BLaER1 treated with 17β-estradiol and CSF1 and Interleukin-3, amounts not matched to agents 10 nM and 100 nM (cell line): ENCODE results near the gene WDR86.
A peak's percentile ranks its signal among the peaks of the same experiment; 100 is the strongest.

Experiments used
- H3K27ac ChIP-seq, 11 experiments: shearing (Covaris generic); formaldehyde crosslinking; 2 replicates each; pipeline ENCODE4 v1.8.1; 2022
- H3K27me3 ChIP-seq, 11 experiments: shearing (Covaris generic); formaldehyde crosslinking; 2 replicates each; pipeline ENCODE4 v1.8.1; 2022
- H3K36me3 ChIP-seq, 11 experiments: shearing (Covaris generic); formaldehyde crosslinking; 2 replicates each; pipeline ENCODE4 v1.8.1; 2022
- H3K4me1 ChIP-seq, 10 experiments: shearing (Covaris generic); formaldehyde crosslinking; 2 replicates each; pipeline ENCODE4 v1.8.1; 2022
- H3K4me2 ChIP-seq, 11 experiments: shearing (Covaris generic); formaldehyde crosslinking; 2 replicates each; pipeline ENCODE4 v1.8.1; 2022
- H3K4me3 ChIP-seq, 10 experiments: shearing (Covaris generic); formaldehyde crosslinking; 2 replicates each; pipeline ENCODE4 v1.8.1; 2022
- H3K9ac ChIP-seq, 11 experiments: shearing (Covaris generic); formaldehyde crosslinking; 2 replicates each; pipeline ENCODE4 v1.8.1; 2022
- H3K9me3 ChIP-seq, 11 experiments: shearing (Covaris generic); formaldehyde crosslinking; replicated peaks in 1 of 11; 2 replicates each; pipeline ENCODE4 v1.8.1; 2022
- H4K20me1 ChIP-seq, 11 experiments: shearing (Covaris generic); formaldehyde crosslinking; 2 replicates each; pipeline ENCODE4 v1.8.1; 2022
- Cebpa-rat ChIP-seq, 11 experiments: shearing (Covaris generic); IDR thresholded peaks; 2 replicates each; pipeline ENCODE4 v1.8.1; 2022

Gene WDR86

DNA sequence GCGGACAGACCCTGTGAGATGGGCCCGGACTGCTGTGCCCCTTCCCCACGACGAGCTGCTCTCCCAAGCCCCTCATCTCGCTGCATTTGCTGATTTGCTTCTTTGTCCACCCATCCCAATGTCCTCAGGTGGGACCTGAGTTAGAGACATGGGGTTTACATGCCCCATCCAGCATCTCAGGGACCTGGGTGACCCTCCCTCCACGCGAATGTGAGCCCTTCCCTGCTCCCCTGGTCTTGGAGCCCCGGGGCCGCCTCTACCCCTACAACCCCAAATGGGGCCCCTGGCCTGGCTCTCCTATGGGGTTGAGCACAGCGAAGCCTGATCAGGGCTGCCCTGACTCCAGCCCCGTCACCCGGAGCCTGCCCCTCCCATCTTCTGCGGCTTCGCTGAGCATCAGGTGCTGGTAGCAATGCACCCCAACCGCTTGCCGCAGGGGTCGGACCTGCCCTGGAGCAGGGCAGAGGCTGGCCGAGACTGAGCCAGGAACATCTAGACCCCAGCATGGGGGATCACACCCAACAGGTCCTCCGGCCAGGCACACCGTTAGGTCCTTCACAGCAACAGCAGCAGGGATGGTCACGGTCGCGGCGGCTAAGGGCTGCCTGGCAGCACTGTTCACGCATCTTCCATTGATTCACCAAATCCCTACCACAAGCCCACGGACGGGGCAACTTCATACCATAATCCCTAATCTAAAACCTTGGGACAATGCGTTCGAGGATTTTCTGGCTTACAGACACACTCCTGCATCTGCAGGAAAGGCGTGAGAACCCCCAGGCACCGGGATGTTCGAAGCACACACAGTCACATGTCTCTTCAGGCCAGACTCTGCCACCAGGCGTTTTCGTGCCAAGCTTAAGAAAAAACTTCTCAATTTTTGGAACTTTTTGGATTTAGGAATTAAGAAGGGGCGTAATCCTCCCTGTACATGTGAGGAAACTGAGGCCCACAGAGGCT lies 15.5 kb downstream of the WDR86 start:
- Histone ChIP-seq H3K4me3 (no peak overlapping the region), H3K9ac (no peak overlapping the region), H3K4me1 (peaks cover 0 to 40% (median 28%) of the 10 kb centered on the region in 10 experiments; a peak in 16 of 20 replicates), H3K9me3 (peaks cover 7 to 15% (median 12%) of the 10 kb centered on the region in 11 experiments; a peak in 20 of 22 replicates), H4K20me1 (peaks cover 0 to 10% (median 0%) of the 10 kb centered on the region in 11 experiments; a peak in 1 of 22 replicates), H3K27me3 (no peaks in the 10 kb centered on the region), H3K36me3 (no peaks in the 10 kb centered on the region), H3K27ac (no peak overlapping the region), H3K4me2 (peak overlapping the region in 3 of 11 experiments; percentile 30 to 44 (median 39); a peak in 2 of 22 replicates)
- TF ChIP-seq Cebpa-rat (IDR thresholded peaks at IDR 0.05), result no peak

DNA sequence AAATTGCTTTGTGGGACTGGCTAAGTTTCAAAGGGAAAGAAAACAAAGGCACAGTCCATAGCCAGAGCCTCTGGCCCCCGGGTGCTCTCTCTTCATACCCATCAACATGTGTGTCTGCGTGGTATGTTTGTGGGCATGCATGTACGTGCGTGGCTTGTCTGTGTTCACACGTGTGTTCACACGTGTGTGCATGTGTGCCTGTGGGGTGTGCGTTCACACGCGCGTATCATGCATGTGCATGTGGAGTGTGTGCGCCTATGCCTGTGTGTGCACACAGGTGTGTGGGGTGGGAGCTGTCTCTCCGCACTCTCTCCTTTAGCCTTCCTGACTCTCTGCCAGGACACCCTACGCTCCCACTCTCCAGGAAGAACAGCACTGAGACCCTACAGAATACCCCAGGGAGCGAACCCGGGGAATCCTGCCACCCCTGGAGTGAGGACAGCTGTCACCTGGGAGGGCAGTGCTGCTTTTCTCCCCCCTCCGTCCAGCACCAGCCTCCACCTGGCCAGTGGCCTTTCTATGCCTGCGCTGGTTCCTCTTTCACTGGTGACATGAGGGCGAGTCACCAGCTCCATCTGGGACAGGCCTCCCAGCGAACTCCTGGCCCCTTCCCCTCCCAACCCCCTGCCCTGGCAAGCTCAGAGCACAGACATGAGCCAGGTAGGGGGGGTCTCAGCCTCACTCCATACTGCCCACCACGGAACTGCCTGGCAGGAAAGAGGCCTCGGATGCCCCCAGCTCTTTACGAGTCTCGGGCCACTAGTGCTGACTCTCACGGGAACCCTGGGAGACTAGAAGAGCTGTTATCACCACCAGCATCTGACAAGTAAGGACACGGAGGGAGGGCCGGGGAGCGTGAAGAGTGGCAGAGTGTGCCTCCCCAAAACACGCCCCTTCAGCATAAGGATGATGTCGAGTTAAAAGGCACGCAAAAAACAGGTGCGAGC lies 16.5 kb downstream of the WDR86 start:
- Histone ChIP-seq H3K4me2 (peak overlapping the region in 8 of 11 experiments; percentile 16 to 58 (median 38); a peak in 11 of 22 replicates), H3K4me3 (no peak overlapping the region), H3K9ac (no peak overlapping the region), H3K9me3 (peaks cover 7 to 15% (median 12%) of the 10 kb centered on the region in 11 experiments; a peak in 20 of 22 replicates), H3K4me1 (peaks cover 0 to 32% (median 25%) of the 10 kb centered on the region in 10 experiments; a peak in 16 of 20 replicates), H3K36me3 (no peaks in the 10 kb centered on the region), H3K27ac (no peak overlapping the region), H4K20me1 (peaks cover 0 to 10% (median 0%) of the 10 kb centered on the region in 11 experiments; a peak in 2 of 22 replicates), H3K27me3 (no peaks in the 10 kb centered on the region)
- TF ChIP-seq Cebpa-rat (IDR thresholded peaks at IDR 0.05), result no peak

DNA sequence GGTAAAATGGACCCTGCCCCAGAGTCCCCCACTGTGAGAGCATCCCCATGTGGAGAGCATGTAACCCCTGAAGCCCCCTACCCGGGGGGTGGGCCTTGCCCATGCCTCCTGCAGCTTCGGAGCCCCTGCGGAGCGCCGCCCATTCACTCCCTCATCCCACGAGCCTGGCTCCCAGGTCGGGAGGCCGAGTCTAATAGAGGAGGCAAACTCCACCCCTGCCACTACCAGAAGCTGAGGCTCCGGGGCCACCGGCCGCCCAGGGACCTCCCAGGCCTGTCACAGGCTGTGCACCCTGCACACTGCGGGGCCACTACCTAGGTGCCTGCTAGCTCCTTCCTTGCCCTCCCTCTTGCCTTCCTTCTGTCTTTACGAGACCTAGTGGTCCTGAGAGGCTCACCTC lies 17.4 kb downstream of the WDR86 start:
- Histone ChIP-seq H4K20me1 (peaks cover 0 to 15% (median 0%) of the 10 kb centered on the region in 11 experiments; a peak in 3 of 22 replicates), H3K9me3 (peaks cover 1 to 9% (median 6%) of the 10 kb centered on the region in 11 experiments; a peak in 19 of 22 replicates), H3K4me2 (no peak overlapping the region), H3K4me1 (peaks cover 0 to 32% (median 25%) of the 10 kb centered on the region in 10 experiments; a peak in 16 of 20 replicates), H3K36me3 (no peaks in the 10 kb centered on the region), H3K9ac (no peak overlapping the region), H3K27me3 (no peaks in the 10 kb centered on the region), H3K27ac (no peak overlapping the region), H3K4me3 (no peak overlapping the region)
- no peak for TF ChIP-seq Cebpa-rat (IDR thresholded peaks at IDR 0.05)

DNA sequence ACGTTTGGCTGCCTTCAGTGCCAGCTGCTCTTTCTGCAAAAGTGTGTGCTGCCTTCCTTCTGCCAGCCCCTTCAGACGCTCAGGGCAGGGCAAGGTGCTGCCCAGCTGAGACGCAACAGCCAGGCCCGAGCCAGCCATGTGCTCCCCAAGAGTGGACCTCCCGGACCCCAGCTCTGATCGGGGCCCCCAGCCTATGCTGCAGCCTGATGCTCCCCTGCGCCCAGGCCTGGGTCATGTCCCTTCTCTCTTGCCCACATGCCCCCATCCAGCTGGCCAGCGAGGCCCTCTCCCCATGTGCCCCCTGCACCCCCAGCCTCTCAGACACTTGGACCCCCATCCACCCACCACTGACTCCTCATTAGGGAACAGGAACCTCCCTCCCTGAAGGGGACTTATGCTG lies 17.8 kb downstream of the WDR86 start:
- no peaks in the 10 kb centered on the region for H3K27me3 ChIP-seq
- H3K4me3 ChIP-seq, result no peak overlapping the region
- no peak overlapping the region for H3K4me2 ChIP-seq
- H3K27ac ChIP-seq, result no peak overlapping the region
- TF ChIP-seq Cebpa-rat (IDR thresholded peaks at IDR 0.05), result no peak
- no peaks in the 10 kb centered on the region for H3K36me3 ChIP-seq
- peaks cover 0 to 17% (median 0%) of the 10 kb centered on the region in 11 experiments; a peak in 3 of 22 replicates for H4K20me1 ChIP-seq
- H3K4me1 ChIP-seq, result peaks cover 0 to 32% (median 25%) of the 10 kb centered on the region in 10 experiments; a peak in 16 of 20 replicates
- peaks cover 0 to 5% (median 2%) of the 10 kb centered on the region in 11 experiments; a peak in 15 of 22 replicates for H3K9me3 ChIP-seq
- no peak overlapping the region for H3K9ac ChIP-seq

DNA sequence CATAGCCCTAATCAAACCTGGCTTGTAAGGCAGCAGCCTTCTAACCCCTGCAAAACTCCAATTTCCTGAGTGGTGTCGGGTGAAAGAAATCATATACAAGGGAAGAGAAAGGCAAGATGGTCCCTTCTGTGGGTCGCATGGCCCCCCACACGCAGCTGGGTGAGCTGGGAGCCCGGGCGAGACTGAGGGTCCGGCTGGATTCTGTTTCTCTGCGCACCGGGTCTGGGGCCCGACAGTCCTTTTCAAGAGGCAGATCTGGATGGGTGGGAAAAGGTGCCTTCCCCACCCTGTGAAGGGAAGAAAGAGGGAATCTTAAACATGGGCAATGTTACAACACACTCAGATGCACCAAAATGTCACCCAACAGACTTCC lies 18.5 kb downstream of the WDR86 start:
- H4K20me1 ChIP-seq, result peaks cover 0 to 17% (median 0%) of the 10 kb centered on the region in 11 experiments; a peak in 3 of 22 replicates
- H3K4me1 ChIP-seq, result peaks cover 0 to 36% (median 28%) of the 10 kb centered on the region in 10 experiments; a peak in 16 of 20 replicates
- H3K27me3 ChIP-seq, result no peaks in the 10 kb centered on the region
- H3K4me3 ChIP-seq, result no peak overlapping the region
- H3K27ac ChIP-seq, result no peak overlapping the region
- H3K9ac ChIP-seq, result no peak overlapping the region
- no peaks in the 10 kb centered on the region for H3K9me3 ChIP-seq
- no peaks in the 10 kb centered on the region for H3K36me3 ChIP-seq
- H3K4me2 ChIP-seq, result peak overlapping the region in 2 of 11 experiments; percentile 2 to 3; a peak in 1 of 22 replicates
- no peak for TF ChIP-seq Cebpa-rat (IDR thresholded peaks at IDR 0.05)

DNA sequence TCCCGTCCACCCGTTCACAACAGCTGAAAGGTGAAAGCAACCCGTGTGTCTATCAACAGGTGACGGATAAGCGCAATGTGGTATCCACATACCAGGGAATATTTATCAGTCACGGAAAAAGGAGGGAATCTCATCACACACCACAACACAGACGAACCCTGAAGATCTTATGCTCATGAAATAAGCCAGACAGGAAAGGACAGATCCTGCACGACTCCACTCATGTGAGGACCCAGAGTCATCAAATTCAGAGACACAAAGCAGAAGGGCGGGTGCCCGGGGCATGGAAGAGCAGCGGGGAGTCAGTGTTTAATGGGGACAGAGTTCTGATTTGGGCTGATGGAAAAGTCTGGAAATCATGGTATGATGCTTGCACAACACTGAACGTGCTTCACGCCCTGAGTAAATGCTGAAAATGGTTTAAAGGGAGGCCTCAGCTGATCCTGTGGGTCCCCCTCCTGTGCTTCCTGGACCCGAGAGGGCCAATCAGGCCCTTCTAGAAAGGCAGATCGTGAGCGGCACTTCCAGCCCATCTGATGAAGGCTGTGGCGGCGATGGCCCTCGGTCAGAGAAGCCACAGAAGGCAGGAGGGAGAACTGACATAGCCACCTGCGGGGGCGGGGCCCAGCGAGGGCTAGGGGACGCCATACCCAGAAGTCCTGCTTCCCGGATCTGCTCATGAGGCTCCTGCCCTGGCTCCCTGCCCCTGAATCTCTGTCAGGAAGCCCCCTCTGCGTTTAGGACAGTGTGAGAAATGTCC lies 19.1 kb downstream of the WDR86 start:
- TF ChIP-seq Cebpa-rat (IDR thresholded peaks at IDR 0.05), result no peak
- no peak overlapping the region for H3K4me3 ChIP-seq
- H3K36me3 ChIP-seq, result no peaks in the 10 kb centered on the region
- H3K27ac ChIP-seq, result no peak overlapping the region
- H3K4me2 ChIP-seq, result peak overlapping the region in 7 of 11 experiments; percentile 2 to 47 (median 21); a peak in 8 of 22 replicates
- peaks cover 0 to 23% (median 0%) of the 10 kb centered on the region in 11 experiments; a peak in 3 of 22 replicates for H4K20me1 ChIP-seq
- H3K4me1 ChIP-seq, result peaks cover 0 to 42% (median 33%) of the 10 kb centered on the region in 10 experiments; a peak in 16 of 20 replicates
- no peaks in the 10 kb centered on the region for H3K27me3 ChIP-seq
- H3K9me3 ChIP-seq, result no peaks in the 10 kb centered on the region
- H3K9ac ChIP-seq, result no peak overlapping the region

DNA sequence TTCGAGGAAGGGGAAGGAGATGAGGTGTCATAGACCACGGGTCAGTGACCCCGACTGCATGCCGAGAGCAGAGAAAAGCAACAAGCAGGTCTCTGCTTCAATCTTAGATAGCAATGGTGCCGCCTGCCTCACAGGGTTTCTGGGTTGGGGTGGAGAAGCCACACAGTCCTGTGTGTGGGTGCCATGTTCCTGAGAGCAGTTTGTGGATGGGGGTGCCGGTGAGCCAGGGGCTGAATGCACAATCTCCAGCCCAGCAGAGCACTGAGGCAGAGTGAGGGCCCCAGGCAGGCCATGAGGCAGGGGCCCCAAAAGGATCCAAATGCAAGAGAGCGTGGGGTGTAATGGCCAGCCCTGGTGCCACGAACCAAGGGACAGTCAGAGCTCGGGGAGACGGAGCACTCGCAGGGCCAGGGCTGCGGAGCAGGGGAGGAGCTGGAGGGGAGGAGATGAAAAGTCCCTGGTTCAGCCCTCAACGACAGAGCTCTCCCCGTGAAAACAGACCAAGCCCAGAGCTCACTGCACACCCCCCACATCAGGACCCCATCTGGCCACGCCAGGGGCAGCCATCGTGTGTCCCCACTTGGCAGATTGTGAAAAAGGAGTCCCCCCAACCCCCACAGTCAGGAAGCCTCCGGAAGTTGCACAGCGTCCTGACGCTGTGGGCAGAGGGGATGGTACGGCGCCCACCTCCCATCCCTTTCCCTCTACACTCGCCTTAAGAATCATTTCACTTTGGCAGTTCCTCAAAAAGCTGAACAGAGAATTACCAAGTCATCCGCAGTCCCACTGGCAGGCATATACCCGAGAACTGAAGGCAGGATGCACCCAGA lies 19.9 kb downstream of the WDR86 start:
- H3K4me2 ChIP-seq, result peak overlapping the region in 8 of 11 experiments; percentile 17 to 47 (median 26); a peak in 10 of 22 replicates
- no peak for TF ChIP-seq Cebpa-rat (IDR thresholded peaks at IDR 0.05)
- peaks cover 0 to 31% (median 0%) of the 10 kb centered on the region in 11 experiments; a peak in 3 of 22 replicates for H4K20me1 ChIP-seq
- no peaks in the 10 kb centered on the region for H3K9me3 ChIP-seq
- peaks cover 0 to 47% (median 33%) of the 10 kb centered on the region in 10 experiments; a peak in 16 of 20 replicates for H3K4me1 ChIP-seq
- peaks cover 0 to 5% (median 3%) of the 10 kb centered on the region in 11 experiments; a peak in 11 of 22 replicates for H3K27me3 ChIP-seq
- no peak overlapping the region for H3K4me3 ChIP-seq
- no peaks in the 10 kb centered on the region for H3K36me3 ChIP-seq
- H3K27ac ChIP-seq, result no peak overlapping the region
- no peak overlapping the region for H3K9ac ChIP-seq
